ENCODE results near the gene SLC35A2.

SLC35A2 gene

GRCh38 chrX:48911412-48912182 is at the start of gene SLC35A2:
TSS of gene SLC35A2 (minus strand) at chrX:48911646. CDS start at chrX:48911636, 10 bp downstream.
- peak within 1 kb of the TSS; percentile 85 to 97 (median 92) for H3K27ac Mint-ChIP-seq
- TF ChIP-seq, protein P1, sequence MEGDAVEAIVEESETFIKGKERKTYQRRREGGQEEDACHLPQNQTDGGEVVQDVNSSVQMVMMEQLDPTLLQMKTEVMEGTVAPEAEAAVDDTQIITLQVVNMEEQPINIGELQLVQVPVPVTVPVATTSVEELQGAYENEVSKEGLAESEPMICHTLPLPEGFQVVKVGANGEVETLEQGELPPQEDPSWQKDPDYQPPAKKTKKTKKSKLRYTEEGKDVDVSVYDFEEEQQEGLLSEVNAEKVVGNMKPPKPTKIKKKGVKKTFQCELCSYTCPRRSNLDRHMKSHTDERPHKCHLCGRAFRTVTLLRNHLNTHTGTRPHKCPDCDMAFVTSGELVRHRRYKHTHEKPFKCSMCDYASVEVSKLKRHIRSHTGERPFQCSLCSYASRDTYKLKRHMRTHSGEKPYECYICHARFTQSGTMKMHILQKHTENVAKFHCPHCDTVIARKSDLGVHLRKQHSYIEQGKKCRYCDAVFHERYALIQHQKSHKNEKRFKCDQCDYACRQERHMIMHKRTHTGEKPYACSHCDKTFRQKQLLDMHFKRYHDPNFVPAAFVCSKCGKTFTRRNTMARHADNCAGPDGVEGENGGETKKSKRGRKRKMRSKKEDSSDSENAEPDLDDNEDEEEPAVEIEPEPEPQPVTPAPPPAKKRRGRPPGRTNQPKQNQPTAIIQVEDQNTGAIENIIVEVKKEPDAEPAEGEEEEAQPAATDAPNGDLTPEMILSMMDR (IDR thresholded peaks at IDR 0.05; ENCODE audit: unreplicated experiment in 3 of 3): no peak
- peaks cover 14% of the 10 kb centered on the region for H3K4me1 Mint-ChIP-seq
- H3K9me3 Mint-ChIP-seq: peaks cover 6% of the 10 kb centered on the region
- no peaks in the 10 kb centered on the region for H3K27me3 Mint-ChIP-seq (ENCODE audit: low read depth)
- peak within 1 kb of the TSS; percentile 93 to 95 (median 93) for H3K4me3 Mint-ChIP-seq
- H3K36me3 Mint-ChIP-seq (ENCODE audit: low read depth): peaks cover under 1% of the 10 kb centered on the region

- H3K4me1 Mint-ChIP-seq: peaks cover 30% of the 10 kb centered on the region
- TF ChIP-seq, protein P1 (IDR thresholded peaks at IDR 0.05; ENCODE audit: unreplicated experiment in 3 of 3): no peak
- H3K9me3 Mint-ChIP-seq: peaks cover 4% of the 10 kb centered on the region
- no peaks in the 10 kb centered on the region for H3K36me3 Mint-ChIP-seq (ENCODE audit: low read depth)
- H3K27me3 Mint-ChIP-seq (ENCODE audit: low read depth): no peaks in the 10 kb centered on the region
- peak overlapping the region; percentile 54 to 73 (median 72) for H3K4me3 Mint-ChIP-seq
- H3K27ac Mint-ChIP-seq: peak overlapping the region; percentile 81 to 98 (median 97)
These were observed 48.8 kb upstream of the SLC35A2 start for GRCh38 chrX:48960291-48960690.

GRCh38 chrX:48958635-48959094 is 47.2 kb upstream of the SLC35A2 start:
- Mint-ChIP-seq H3K36me3 (ENCODE audit: low read depth) (peaks cover 5% of the 10 kb centered on the region), H3K9me3 (peaks cover 2% of the 10 kb centered on the region), H3K27me3 (ENCODE audit: low read depth) (no peaks in the 10 kb centered on the region), H3K4me1 (peaks cover 37% of the 10 kb centered on the region), H3K4me3 (peak overlapping the region; percentile 98 to 100 (median 99)), H3K27ac (peak overlapping the region; percentile 98 to 100 (median 100))
- TF ChIP-seq, protein P1 (IDR thresholded peaks at IDR 0.05; ENCODE audit: unreplicated experiment in 3 of 3): no peak

- TF ChIP-seq, protein P1 (IDR thresholded peaks at IDR 0.05; ENCODE audit: unreplicated experiment in 3 of 3): no peak
- no peaks in the 10 kb centered on the region for H3K27me3 Mint-ChIP-seq (ENCODE audit: low read depth)
- peak overlapping the region; percentile 98 to 100 (median 100) for H3K27ac Mint-ChIP-seq
- peak overlapping the region; percentile 98 to 100 (median 99) for H3K4me3 Mint-ChIP-seq
- no peaks in the 10 kb centered on the region for H3K9me3 Mint-ChIP-seq
- peaks cover 5% of the 10 kb centered on the region for H3K36me3 Mint-ChIP-seq (ENCODE audit: low read depth)
- peaks cover 43% of the 10 kb centered on the region for H3K4me1 Mint-ChIP-seq
These were observed 46.6 kb upstream of the SLC35A2 start for GRCh38 chrX:48957827-48958634.

DNA sequence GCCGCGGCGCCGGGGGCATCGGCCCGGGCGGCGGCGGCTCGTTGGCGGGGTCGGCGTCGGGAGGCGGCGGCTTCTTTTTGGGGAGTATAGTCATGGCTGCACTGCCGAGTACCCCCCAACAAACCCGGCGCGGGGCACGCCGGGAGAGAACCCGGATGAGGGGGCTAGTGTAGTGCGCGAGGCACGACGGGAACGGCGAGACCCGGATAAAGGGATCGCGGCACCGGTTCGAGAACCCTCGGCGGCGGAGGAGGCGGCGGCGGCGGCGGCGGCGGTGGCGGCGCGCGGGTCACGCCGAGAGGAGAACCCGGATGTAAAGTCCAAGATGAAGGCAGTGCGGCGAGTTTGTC is 46.0 kb upstream of the SLC35A2 start, which contains the start of gene OTUD5:
OTUD5 (minus strand) TSS at position 131 of the 350 bp plus-strand sequence; CDS start at position 94, 37 bp downstream.
- TF ChIP-seq, protein P1 (IDR thresholded peaks at IDR 0.05; ENCODE audit: unreplicated experiment in 3 of 3): no peak
- Mint-ChIP-seq H3K4me3 (peak within 1 kb of the TSS; percentile 98 to 100 (median 99)), H3K9me3 (no peaks in the 10 kb centered on the region), H3K36me3 (ENCODE audit: low read depth) (peaks cover 5% of the 10 kb centered on the region), H3K4me1 (peaks cover 49% of the 10 kb centered on the region), H3K27me3 (ENCODE audit: low read depth) (no peaks in the 10 kb centered on the region), H3K27ac (peak within 1 kb of the TSS; percentile 98 to 100 (median 100))
